Neural cell (in vitro differentiated cells): ENCODE data around the gene SUPT3H.

ENCODE experiments used
- POLR2AphosphoS5 ChIP-seq: IDR thresholded peaks from 2 replicates; pipeline ENCODE4 v1.6.1; 2012
- REST ChIP-seq: IDR thresholded peaks from 2 replicates; pipeline ENCODE4 v1.6.1; 2012; ENCODE audit warnings: borderline replicate concordance
- TF ChIP-seq, protein P1 (sequence below): fragments of 450-650 bp; IDR thresholded peaks from 2 replicates; pipeline ENCODE4 v1.5.1; 2014; ENCODE audit warnings: antibody characterized with exemption, mild to moderate bottlenecking, moderate library complexity; ENCODE audit not compliant: poor library complexity, severe bottlenecking

DNA sequence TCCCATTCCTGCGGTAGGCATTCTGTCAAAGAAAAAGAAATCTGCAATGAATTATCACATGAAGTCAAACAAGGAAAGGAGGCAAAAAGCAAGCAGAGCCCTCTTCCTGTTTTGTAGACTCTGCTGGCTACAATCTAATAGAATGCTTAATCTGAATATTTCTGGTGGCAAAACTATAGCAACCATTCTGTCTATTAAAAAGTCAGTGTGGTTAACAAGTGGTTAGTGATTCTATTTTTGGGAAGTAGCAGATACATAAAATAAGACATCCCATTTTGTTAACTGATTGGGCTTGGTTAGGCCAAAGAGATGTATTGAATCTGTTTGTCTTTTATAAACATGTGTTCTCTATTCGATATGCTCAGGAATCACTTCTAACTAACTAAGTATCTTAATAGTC, 547.9 kb downstream of the SUPT3H start:
- TF ChIP-seq, protein P1, sequence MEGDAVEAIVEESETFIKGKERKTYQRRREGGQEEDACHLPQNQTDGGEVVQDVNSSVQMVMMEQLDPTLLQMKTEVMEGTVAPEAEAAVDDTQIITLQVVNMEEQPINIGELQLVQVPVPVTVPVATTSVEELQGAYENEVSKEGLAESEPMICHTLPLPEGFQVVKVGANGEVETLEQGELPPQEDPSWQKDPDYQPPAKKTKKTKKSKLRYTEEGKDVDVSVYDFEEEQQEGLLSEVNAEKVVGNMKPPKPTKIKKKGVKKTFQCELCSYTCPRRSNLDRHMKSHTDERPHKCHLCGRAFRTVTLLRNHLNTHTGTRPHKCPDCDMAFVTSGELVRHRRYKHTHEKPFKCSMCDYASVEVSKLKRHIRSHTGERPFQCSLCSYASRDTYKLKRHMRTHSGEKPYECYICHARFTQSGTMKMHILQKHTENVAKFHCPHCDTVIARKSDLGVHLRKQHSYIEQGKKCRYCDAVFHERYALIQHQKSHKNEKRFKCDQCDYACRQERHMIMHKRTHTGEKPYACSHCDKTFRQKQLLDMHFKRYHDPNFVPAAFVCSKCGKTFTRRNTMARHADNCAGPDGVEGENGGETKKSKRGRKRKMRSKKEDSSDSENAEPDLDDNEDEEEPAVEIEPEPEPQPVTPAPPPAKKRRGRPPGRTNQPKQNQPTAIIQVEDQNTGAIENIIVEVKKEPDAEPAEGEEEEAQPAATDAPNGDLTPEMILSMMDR: no peak
- TF ChIP-seq POLR2AphosphoS5: no peak
- TF ChIP-seq REST: no peak
